ENCODE results near the gene CMSS1. TPM values are rescaled to one million over a fixed set of nuclear protein-coding genes. Genes with fewer than 3 reads are reported as not detected.

CMSS1 gene
- total and polyA plus RNA-seq, 2 of the 13 experiments (the other 11 are each of a cell fraction or from before 2014, with no cell fraction given): 6.4 to 48.7 TPM

- no peak for TF ChIP-seq SMARCE1 (IDR thresholded peaks at IDR 0.05; ENCODE audit: borderline replicate concordance)
- TF ChIP-seq SMYD3 (CRISPR knock-in tag; IDR thresholded peaks at IDR 0.05): peak; percentile 21; the same call in 1 of the 2 replicates
- peak; percentile 72; the same call in 1 of the 2 replicates for TF ChIP-seq DPF2 (CRISPR knock-in tag; IDR thresholded peaks at IDR 0.05; ENCODE audit: borderline replicate concordance, low read depth)
- TF ChIP-seq, protein P1, sequence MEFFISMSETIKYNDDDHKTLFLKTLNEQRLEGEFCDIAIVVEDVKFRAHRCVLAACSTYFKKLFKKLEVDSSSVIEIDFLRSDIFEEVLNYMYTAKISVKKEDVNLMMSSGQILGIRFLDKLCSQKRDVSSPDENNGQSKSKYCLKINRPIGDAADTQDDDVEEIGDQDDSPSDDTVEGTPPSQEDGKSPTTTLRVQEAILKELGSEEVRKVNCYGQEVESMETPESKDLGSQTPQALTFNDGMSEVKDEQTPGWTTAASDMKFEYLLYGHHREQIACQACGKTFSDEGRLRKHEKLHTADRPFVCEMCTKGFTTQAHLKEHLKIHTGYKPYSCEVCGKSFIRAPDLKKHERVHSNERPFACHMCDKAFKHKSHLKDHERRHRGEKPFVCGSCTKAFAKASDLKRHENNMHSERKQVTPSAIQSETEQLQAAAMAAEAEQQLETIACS (CRISPR knock-in tag; IDR thresholded peaks at IDR 0.05): no peak
- TF ChIP-seq DRAP1 (CRISPR knock-in tag; IDR thresholded peaks at IDR 0.05): no peak
- TF ChIP-seq NKX3-1 (CRISPR knock-in tag; IDR thresholded peaks at IDR 0.05): no peak
- TF ChIP-seq, protein P2, sequence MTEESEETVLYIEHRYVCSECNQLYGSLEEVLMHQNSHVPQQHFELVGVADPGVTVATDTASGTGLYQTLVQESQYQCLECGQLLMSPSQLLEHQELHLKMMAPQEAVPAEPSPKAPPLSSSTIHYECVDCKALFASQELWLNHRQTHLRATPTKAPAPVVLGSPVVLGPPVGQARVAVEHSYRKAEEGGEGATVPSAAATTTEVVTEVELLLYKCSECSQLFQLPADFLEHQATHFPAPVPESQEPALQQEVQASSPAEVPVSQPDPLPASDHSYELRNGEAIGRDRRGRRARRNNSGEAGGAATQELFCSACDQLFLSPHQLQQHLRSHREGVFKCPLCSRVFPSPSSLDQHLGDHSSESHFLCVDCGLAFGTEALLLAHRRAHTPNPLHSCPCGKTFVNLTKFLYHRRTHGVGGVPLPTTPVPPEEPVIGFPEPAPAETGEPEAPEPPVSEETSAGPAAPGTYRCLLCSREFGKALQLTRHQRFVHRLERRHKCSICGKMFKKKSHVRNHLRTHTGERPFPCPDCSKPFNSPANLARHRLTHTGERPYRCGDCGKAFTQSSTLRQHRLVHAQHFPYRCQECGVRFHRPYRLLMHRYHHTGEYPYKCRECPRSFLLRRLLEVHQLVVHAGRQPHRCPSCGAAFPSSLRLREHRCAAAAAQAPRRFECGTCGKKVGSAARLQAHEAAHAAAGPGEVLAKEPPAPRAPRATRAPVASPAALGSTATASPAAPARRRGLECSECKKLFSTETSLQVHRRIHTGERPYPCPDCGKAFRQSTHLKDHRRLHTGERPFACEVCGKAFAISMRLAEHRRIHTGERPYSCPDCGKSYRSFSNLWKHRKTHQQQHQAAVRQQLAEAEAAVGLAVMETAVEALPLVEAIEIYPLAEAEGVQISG (CRISPR knock-in tag; IDR thresholded peaks at IDR 0.05): no peak
- no peak for TF ChIP-seq ZNF816 (CRISPR knock-in tag; IDR thresholded peaks at IDR 0.05; ENCODE audit: borderline replicate concordance)
- TF ChIP-seq FOSL1 (CRISPR knock-in tag; IDR thresholded peaks at IDR 0.05; ENCODE audit: borderline replicate concordance): no peak
- no peak for TF ChIP-seq KLF6 (CRISPR knock-in tag; IDR thresholded peaks at IDR 0.05)
- TF ChIP-seq NFATC3 (CRISPR knock-in tag; IDR thresholded peaks at IDR 0.05): no peak
- TF ChIP-seq NCOR1 (IDR thresholded peaks at IDR 0.05; ENCODE audit: borderline replicate concordance, low read length): no peak
- TF ChIP-seq ZNF761 (CRISPR knock-in tag; conservative IDR thresholded peaks at IDR 0.05): no peak
- peak; percentile 90 for TF ChIP-seq FOXA3 (CRISPR knock-in tag; IDR thresholded peaks at IDR 0.05)
- peak; percentile 79; the same call in 1 of the 2 replicates for TF ChIP-seq NCOA2 (CRISPR knock-in tag; IDR thresholded peaks at IDR 0.05)
- no peak for TF ChIP-seq ZNF367 (CRISPR knock-in tag; IDR thresholded peaks at IDR 0.05; ENCODE audit: borderline replicate concordance)
- TF ChIP-seq SIX1 (CRISPR knock-in tag; IDR thresholded peaks at IDR 0.05; ENCODE audit: borderline replicate concordance): no peak
- TF ChIP-seq ZNF530 (CRISPR knock-in tag; IDR thresholded peaks at IDR 0.05; ENCODE audit: low read depth): no peak
- no peak for TF ChIP-seq DMAP1 (CRISPR knock-in tag; IDR thresholded peaks at IDR 0.05)
- no peak for TF ChIP-seq SMAD9 (CRISPR knock-in tag; IDR thresholded peaks at IDR 0.05)
- TF ChIP-seq ZFP36L1 (CRISPR knock-in tag; IDR thresholded peaks at IDR 0.05): no peak
- TF ChIP-seq RAD51 (IDR thresholded peaks at IDR 0.05; ENCODE audit: borderline replicate concordance): no peak
- no peak for TF ChIP-seq ZBED4 (CRISPR knock-in tag; IDR thresholded peaks at IDR 0.05; ENCODE audit: borderline replicate concordance)
- no peak for TF ChIP-seq TBL1XR1 (IDR thresholded peaks at IDR 0.05; ENCODE audit: borderline replicate concordance, low read length, partially characterized antibody)
These were observed 39.6 kb downstream of the CMSS1 start (continued) for GRCh38 chr3:99857278-99857677.

Measured in HepG2 (cell line).